IPS DF 4.7 (cell line): Measurements from ENCODE around the gene MGLL.

Experiments used
- DNase-seq: peaks from one replicate; pipeline ENCODE4 v3.0.0-alpha.2; 2013; ENCODE audit warnings: low spot score; ENCODE audit errors: extremely low read depth

The MGLL gene

DNA sequence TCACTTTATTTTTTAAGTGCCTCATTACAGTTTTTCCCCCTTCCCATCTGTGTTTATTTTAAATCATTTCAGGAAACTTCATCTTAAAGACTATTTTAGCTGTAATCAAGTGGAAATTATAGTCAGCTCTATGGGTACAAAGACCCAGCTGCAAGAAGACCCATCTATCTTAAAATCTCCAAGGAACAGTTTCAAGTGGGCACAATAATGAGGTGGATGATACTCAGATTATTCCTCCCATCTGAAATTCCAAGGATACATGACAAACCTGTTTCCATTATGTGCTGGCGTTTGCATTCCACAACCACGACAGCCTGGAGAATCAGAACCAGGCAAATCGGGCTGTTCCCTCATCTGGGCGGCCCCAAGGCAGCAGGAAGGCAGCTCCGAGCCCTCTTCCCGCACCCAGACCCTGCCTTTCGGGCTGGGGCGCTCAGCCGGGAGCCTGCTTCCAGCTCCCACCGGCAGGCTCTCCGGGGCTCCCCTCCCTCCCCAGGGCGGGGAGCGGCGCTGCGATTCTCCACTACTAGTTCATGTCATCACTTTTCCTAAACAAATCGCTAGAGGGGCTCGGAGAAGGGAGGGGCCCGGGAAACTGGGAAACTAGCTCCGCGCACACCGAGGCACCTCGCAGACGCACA is at the start of gene MGLL:
TSS of gene MGLL (minus strand) at position 475 of the 641 bp plus-strand sequence. CDS start at position 278, 197 bp downstream.
- no peak for DNase-seq

DNA sequence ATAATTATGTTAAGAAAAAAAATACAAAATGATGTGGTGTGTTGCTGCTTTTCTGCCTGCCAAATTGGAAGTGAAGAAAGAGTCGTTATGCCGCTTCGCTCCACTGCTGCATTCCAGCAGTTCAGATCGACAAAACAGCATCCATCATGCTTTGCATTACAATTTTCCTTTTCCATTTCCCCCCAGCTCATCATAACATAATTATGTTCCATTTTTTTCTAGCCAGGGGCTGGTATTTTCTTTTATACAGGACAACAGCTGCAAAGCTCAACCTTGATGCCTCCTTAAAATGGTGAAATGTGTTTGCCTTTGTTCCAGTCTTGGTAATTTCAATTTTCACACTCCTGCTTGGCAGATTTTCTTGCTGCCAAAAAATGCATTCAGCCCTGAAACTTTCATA is 47.8 kb upstream of the MGLL start:
- no peak for DNase-seq

DNA sequence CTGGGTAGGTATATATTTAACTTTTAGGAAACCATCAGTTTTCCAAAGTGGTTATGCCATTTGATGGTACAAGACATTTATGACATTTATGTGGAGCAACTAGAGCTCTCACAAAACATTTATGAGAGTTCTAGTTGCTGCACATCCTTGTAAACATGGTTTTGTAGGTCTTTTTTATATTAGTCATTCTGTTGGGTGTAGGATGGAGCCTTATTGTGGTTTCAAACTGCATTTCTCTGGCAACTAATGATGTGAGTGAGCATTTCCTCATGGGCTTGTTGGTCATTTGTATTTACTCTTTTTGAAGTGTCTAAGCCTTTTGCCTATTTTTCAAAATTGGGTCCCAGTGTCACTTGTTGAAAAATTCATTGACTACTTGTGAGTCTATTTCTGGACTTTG is 45.7 kb upstream of the MGLL start:
- DNase-seq = no peak

DNA sequence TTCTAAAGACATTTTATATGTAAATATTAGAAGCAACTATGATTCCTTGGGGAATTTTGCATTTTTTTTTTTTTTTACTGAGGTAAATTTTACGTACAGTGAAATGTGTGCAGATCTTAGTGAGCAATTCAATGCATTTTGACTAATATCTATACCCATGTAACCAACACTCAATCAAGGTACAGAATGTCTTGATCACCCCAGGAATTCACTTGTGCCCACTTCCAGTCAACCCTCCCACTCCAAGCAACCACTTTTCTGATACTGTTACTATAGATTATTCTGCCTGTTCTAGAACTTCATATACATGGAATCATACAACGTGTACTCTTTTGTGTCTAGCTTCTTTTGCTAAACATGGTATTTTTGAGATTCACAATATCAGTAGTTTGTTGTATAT is 45.1 kb upstream of the MGLL start:
- DNase-seq = no peak

GRCh38 chr3:127865941-127866340 is 43.6 kb upstream of the MGLL start:
- no peak for DNase-seq

GRCh38 chr3:127860211-127860696 is 37.9 kb upstream of the MGLL start:
- DNase-seq = no peak

GRCh38 chr3:127859730-127860129 is 37.4 kb upstream of the MGLL start:
- DNase-seq = no peak

GRCh38 chr3:127858937-127859336 is 36.6 kb upstream of the MGLL start:
- DNase-seq = no peak

DNA sequence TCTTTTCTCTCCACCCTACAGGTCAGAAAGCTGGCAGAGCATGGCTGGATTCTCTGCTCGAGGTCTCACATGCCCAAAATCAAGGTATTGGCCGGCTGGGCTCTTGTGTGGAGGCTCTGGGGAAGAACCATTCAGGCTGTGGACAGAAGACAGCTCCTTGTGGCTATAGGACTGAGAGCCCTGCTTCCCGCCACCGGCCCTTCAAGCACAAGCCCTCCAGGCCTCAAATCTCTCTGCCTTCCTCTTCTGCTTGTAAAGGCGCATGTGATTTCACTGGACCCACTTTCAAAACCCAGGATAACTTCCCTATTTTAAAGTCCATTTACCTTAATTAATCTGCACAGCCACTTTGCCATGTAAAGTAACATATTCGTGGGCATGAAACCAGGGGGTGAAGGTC is 36.2 kb upstream of the MGLL start:
- DNase-seq = no peak

DNA sequence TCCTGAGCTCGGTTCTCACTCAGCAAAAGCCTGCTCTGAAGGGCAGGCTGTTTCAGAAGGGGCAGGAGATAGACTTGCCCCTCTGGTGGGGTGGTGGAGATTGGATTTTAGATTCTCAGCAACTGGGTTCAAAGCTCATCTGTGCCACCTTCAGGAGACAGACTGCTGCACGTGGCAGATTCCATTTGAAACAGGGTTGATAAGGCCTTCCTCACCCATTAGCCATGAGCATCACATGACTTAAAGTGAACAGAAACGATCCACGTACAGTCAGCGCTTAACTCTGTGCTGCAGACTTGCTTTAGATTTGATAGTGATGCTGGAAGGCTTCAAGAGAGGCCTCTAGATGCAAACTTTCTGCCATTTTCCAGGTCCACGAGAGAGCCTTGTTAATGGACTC is 35.0 kb upstream of the MGLL start:
- DNase-seq = no peak

DNA sequence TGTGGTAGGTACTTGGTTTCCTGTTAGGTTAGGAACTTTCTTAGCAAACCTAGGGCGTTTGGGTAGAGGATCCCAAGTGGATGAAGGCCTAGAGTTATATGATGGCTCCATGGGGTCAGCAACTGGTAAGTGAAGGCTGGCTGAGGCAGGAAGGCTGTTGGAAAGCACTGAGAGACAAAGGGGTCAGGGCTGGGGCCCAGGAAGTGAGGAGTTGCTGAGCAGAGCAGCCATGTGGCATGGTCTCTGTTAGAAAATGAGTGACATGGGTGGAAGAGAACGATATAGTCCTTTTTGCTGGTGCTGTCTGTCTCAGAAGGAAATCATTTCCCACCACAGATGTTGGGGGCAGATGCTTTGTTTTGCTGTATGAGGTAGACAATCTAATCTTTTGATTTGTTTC is 34.5 kb upstream of the MGLL start:
- no peak for DNase-seq

- no peak for DNase-seq
Measured at GRCh38 chr3:127855246-127855645, 32.9 kb upstream of the MGLL start.

DNA sequence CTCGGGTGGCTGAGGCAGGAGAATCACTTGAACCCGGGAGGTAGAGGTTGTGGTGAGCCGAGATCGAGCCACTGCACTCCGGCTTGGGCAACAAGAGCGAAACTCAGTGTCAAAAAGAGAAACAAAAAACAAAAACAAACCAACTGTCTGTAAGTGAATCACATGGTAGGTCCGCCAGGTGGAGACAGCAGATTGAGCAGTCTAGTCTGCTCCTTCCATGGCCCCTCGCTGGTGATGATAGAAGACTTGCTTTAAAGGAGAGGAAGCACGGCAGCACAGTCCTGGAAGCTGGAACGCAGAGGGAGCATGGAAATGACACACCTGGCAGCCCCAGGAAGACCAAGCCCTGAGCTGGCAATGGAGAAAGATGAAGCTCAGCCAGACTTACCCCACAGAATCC is 31.4 kb upstream of the MGLL start:
- no peak for DNase-seq

- DNase-seq = no peak
Measured at GRCh38 chr3:127851899-127852298, 29.6 kb upstream of the MGLL start.

DNA sequence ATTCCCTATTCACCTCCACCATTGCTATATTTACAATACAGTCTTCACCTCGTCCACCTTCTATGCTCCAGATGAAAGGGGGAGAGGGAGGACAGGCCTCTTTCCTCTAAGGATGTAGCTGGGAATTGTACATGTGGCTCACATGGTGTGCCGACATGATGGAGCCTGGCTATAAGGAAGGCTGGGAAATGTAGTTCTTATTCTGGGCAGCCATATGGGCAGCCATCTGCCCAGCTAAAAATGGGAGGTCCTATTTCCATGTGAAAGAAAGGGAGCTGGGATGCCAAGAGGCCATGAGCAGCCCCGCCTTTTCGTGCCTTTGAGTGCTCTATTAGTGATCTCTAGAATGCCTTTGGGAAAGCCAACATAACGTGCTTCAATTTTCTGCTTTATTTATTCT is 27.1 kb upstream of the MGLL start:
- DNase-seq = no peak

GRCh38 chr3:127848131-127849129 is 26.1 kb upstream of the MGLL start:
- DNase-seq = no peak

DNA sequence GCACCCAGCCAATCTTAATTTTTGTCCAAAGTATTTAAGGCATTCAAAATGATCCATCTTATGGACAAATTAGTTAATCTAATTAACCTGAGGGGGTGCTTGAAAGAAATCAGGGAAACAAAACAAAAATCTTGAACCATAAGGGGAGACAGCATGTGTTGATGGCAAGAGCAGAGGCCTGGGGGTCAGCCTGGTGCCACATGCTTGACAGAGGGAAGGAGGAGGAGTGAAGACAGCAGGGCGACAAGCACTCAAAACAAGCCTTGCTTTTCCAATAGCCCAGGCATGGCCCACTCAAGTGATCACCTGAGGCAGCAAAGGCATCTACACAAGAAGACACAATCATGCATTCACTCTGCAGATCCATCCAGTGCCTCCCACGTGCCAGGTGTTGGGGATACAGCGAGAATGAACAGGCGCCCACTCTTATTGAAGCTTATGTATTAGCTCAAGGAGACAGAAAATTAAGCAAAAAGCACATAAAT is 25.0 kb upstream of the MGLL start:
- no peak for DNase-seq

GRCh38 chr3:127846576-127846975 is 24.3 kb upstream of the MGLL start:
- no peak for DNase-seq

GRCh38 chr3:127844326-127844942 is 22.1 kb upstream of the MGLL start:
- DNase-seq = no peak

DNA sequence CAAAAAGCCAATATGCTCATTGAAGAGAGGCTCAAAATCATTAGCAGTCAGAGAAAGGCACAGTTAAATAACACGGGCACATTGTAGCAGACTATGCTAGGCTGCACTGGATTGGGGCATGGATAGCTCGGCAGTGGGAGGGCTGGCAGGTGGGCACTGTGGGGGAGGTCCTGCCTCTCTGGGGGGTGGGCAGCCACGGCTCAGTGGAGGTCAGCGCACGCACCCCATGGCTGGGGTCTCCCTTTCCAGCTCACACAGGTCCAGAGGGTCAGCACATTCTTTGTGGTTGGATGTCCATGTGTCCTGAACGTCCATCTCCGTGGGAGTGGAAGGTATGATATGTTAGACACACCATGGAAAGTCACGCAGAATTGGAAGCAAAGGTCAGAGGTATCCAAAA is 18.4 kb upstream of the MGLL start:
- DNase-seq = no peak

DNA sequence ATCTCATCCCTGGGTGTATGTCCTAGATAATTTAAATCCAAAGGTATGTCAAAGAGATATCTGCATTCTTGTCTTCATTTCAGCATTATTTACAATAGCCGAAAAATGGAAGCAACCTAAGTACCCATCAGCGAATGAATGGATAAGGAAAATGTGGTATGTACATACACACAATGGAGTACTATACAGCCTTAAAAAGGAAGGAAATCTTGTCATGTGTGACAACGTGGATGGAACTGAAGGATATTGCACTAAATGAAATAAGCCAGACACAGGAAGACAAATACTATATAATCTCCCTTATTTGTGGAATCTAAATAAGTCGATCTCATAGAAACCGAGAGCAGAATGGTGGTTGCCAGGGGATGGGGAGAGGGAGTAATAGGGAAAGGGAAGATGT is 16.8 kb upstream of the MGLL start:
- no peak for DNase-seq
